Head of caudate nucleus (tissue), 42 donors: ENCODE measurements around the gene CCNE1.
A peak's percentile ranks its signal among the peaks of the same experiment; 100 is the strongest.

Source experiments
- DNase-seq, 42 donors: peaks; one replicate each; pipeline versions ENCODE4 v3.0.0 to v3.0.0-alpha.2; 2020 to 2021; ENCODE audit warnings: mixed read lengths in 7 of 42
- intact Hi-C: fragments of 100-400 bp; cut with DNase I; formaldehyde crosslinking; loops from one replicate; pipeline ENCODE4 v1.15.0; 2022

CCNE1 gene

GRCh38 chr19:29858000-29858596, 46.3 kb downstream of the CCNE1 start:
- intact Hi-C loops = no loop called here
- DNase-seq = peak in 3 of 42 donors; percentile 12 to 33 (median 18)

- peak in 1 of 42 donors; percentile 0 for DNase-seq
- intact Hi-C loops = no loop called here
Measured at GRCh38 chr19:29858621-29859020, 46.8 kb downstream of the CCNE1 start.

GRCh38 chr19:29860492-29860891, 48.7 kb downstream of the CCNE1 start:
- intact Hi-C loops = no loop called here
- DNase-seq = peak in 1 of 42 donors; percentile 7

- intact Hi-C loops = no loop called here
- no peak for DNase-seq
Measured at GRCh38 chr19:29861574-29861973, 49.8 kb downstream of the CCNE1 start.

GRCh38 chr19:29866011-29866410, 54.2 kb downstream of the CCNE1 start:
- intact Hi-C loops = no loop called here
- DNase-seq = peak in 1 of 42 donors; percentile 10

GRCh38 chr19:29867984-29868383, 56.2 kb downstream of the CCNE1 start:
- DNase-seq = no peak
- intact Hi-C loops = no loop called here

GRCh38 chr19:29871143-29871542, 59.4 kb downstream of the CCNE1 start:
- DNase-seq = no peak

GRCh38 chr19:29872224-29872731, 60.5 kb downstream of the CCNE1 start:
- intact Hi-C loops = loop anchor here (5.0 to 10.0 kb wide), 2 partner anchors 107 to 140 kb away; no protein-coding TSS in a partner anchor
- peak in 12 of 42 donors; percentile 7 to 46 (median 20) for DNase-seq

More at GRCh38 chr19:29871143-29871542, 59.4 kb downstream of the CCNE1 start:
- intact Hi-C loops = loop anchor here (5.0 to 10.0 kb wide), 2 partner anchors 106 to 139 kb away; no protein-coding TSS in a partner anchor

- DNase-seq = peak; percentile 25 to 88 (median 70)
- intact Hi-C loops = loop anchor here (5.0 to 10.0 kb wide), 2 partner anchors 108 to 141 kb away; no protein-coding TSS in a partner anchor
Measured at GRCh38 chr19:29873024-29873800, 61.4 kb downstream of the CCNE1 start.
